IPS-18c (cell line): Measurements from ENCODE around the gene DAG1.

Experiments
- H3K4me3 ChIP-seq: 2 replicates; pipeline ENCODE4 v1.7.0; 2013; ENCODE audit warnings: low read depth, mild to moderate bottlenecking, low read length, moderate library complexity; ENCODE audit not compliant: insufficient read depth
- H3K9me3 ChIP-seq: one replicate; pipeline ENCODE4 v1.6.1; 2013; ENCODE audit warnings: mild to moderate bottlenecking, low read length, moderate library complexity; ENCODE audit not compliant: control insufficient read depth, insufficient read depth

Gene DAG1

DNA sequence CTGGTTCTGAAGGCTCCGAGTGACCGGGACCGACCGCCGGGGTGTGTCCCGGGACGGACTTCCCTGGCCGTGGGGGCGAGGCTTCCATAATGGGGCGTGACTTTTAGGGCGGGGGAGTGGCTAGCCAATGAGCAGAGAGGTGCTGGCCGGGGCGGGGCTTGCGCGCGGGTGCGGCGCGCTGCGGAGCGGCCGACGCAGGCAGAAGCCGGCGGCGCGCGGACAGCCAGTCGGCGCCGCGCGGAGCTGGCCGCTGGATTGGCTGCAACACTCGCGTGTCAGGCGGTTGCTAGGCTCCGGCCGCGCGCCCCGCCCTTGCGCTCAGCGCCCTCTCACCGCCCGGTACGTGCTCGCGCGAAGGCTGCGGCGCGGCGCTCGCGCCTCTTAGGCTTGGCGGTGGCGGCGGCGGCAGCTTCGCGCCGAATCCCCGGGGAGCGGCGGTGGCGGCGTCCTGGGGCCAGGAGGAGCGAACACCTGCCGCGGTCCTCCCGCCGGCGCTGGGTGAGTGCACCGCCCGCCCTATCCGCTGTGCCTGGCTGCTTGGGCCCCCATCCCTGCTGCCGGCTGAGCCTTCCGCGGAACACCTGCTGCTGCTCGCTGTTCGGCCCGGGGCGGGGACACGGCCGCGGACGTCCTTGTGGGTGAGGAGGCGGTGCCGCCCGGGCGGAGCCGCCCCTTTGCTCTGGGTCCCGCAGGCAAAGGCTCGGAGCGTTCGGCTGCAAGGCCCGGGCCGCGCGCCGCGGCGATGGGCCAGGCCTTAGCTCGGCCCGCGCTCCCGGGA lies at the start of gene DAG1:
TSS of gene DAG1 (plus strand) at position 332 of the 778 bp plus-strand sequence. CDS start 40,268 bp downstream, outside the sequence.
- Histone ChIP-seq H3K9me3 (no peaks in the 10 kb centered on the region), H3K4me3 (peak within 1 kb of the TSS; percentile 93)

DNA sequence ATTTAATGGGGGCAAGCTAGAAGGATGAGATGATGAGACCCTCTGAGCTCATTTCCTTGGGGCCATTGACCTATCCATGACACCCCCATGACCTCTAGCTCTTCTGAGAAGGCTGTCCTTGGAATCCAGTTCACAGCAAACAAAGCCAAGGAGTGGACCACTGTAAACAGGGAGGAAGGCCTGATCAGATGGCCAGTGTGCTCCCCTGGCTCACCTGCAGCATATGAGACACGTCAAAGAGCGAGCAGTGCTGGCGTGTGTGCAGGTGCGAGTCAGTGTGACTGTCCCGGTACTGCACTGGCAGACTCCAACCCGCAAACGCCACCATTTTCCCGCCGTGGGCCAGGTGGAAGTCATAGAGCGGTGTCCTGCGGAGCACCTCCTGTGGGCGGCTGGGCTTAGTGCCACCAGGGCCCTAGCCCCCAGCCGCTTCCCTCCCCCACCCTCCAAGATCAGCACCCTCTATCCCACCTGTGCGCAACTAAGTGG lies 48.1 kb upstream of the DAG1 start:
- H3K4me3 ChIP-seq, result peak overlapping the region; percentile 75

DNA sequence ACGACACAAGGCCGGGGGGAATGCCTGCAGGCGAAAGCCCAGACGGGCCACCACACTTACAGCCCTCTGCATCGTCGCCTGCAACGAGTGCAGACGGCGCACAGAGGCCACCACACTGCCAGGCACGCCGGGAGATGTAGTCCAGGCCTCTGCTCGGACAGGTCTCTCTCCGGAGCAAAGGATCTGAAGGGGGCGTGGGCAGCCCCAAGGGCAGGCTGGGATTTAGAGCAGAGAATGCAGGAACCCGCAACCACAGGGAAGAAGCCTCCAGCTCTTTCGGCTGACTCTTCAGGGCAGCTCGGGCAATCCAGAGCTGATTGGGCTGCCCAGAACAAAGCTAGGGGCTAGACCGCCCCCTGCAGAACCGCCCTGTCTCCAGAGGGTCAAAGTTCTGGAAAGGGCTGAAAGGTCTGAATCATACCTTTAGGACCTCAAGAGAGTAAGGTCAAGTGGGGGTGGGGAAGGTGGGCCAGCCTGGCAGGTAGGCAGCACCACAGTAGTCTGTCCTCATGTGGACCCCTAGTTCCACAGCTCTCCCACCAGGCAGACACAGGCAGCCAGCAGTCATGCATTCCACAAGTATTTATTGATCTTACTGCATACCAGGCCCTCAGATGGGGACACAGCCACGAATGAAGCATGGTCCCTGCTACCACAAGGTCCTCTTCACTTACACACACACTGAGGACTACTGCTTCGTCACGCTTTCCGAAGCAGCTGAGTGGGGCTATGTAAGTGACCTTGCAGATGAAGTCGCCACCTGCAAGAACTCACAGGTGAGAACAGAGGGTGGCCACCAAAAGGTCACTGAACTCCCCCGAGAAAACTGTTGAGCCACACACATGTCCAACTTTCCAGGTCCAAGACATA lies 47.5 kb upstream of the DAG1 start, which contains the start of gene AMT:
TSS of gene AMT (minus strand) at position 95 of the 870 bp plus-strand sequence. CDS start at position 72, 23 bp downstream.
- Histone ChIP-seq H3K9me3 (no peaks in the 10 kb centered on the region), H3K4me3 (peak within 1 kb of the TSS; percentile 75)

More for the DNA sequence above, 48.1 kb upstream of the DAG1 start:
- H3K9me3 ChIP-seq, result no peaks in the 10 kb centered on the region

DNA sequence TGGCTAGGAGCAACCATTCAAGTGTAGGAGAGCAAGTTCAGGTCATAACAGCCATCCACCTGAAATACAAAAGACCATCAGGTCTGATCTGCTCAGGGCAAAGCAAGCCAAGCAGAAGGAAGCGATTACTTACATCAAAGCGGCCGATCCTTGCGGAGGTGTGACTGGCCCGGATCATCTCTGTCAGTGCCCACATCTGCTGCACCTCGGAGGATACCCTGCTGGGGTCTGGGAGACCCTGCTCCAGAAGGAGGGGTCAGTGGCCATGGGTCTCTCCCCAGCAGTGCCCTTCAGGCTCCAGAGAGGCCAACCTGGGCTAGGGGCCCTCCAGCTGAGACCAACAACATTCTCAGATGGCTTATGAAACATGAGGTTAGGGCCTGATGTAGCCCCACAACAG lies 45.3 kb upstream of the DAG1 start:
- Histone ChIP-seq H3K4me3 (no peak overlapping the region), H3K9me3 (no peaks in the 10 kb centered on the region)

DNA sequence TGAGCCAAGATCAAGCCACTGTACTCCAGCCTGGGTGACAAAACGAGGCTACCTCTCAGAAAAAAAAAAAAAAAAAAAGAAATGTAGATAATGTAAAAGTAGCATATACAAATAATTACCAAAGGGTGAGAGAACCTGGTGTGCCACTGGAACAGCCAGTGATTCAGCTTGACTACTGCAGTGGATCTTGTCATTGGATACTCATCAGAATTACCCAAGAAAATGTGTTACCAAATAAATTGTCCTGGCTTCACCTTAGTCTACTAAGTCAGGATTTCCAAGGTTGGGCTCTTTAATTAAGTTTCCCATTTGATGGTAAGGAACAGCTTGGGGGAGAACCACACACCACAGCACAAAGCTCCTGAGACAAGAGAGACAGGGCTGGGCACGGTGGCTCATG lies 42.5 kb upstream of the DAG1 start:
- Histone ChIP-seq H3K4me3 (no peak overlapping the region), H3K9me3 (no peaks in the 10 kb centered on the region)

DNA sequence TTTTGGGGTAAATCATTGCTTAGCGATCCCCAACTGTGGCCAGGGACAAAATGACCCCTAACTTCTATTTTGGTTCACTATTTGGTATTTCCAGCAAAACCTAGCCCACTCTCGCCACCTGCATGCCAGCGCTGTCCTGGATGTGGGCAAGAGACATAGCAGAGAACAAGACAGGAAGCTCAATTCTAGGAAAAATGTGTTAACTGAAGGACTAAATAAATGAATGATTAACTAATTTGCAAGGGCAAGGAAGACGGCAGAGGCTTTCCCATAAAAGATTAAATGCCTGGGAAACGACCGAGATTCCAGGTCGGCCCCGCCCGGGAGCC lies 41.4 kb upstream of the DAG1 start:
- no peaks in the 10 kb centered on the region for H3K9me3 ChIP-seq
- H3K4me3 ChIP-seq, result peak overlapping the region; percentile 90

DNA sequence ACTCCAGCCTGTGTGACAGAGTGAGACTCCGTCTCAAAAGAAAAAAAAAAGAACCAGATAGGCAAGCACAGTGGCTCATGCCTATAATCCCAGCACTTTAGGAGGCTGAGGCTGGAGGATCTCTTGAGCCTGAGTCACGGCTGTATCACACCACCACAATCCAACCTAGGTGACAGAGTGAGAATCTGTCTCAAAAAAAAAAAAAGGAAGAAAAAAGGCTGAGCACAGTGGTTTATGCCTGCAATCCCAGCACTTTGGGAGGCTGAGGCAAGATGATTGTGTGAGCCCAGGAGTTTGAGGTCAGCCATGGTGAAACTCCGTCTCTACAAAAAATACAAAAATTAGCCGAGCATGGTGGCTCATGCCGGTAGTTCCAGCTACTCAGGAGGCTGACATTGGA lies 35.3 kb upstream of the DAG1 start:
- Histone ChIP-seq H3K4me3 (no peak overlapping the region), H3K9me3 (no peaks in the 10 kb centered on the region)

DNA sequence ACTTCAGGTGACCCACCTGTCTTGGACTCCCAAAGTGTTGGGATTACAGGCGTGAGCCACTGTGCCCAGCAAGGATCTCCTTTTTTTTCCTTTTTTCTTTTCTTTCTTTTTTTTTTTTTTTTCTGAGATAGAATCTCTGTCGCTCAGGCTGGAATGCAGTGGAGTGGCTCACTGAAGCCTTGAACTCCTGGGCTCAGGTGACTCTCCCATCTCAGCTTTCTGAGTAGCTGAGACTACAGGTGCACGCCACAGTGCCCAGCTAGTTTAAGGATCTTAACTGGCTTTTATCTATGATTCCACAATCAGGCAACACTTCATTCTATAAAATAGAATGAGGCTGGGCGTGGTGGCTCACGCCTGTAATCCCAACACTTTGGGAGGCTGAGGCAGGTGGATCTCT lies 24.7 kb upstream of the DAG1 start:
- H3K9me3 ChIP-seq, result no peaks in the 10 kb centered on the region
- H3K4me3 ChIP-seq, result no peak overlapping the region

DNA sequence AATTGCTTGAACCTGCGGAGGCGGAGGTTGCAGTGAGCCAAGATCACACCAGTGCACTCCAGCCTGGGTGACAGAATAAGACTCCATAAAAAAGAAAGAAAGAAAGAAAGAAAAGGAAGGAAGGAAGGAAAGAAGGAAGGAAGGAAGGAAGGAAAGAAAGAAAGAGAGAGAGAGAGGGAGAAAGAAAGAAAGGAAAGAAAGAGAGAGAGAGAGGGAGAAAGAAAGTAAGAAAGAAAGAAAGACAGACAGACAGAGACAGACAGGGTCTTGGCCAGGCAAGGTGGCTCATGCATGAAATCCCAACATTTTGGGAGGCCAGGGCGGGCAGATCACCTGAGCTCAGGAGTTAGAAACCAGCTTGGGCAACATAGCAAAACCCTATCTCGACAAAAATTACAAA lies 16.4 kb upstream of the DAG1 start:
- Histone ChIP-seq H3K4me3 (no peak overlapping the region), H3K9me3 (no peaks in the 10 kb centered on the region)

DNA sequence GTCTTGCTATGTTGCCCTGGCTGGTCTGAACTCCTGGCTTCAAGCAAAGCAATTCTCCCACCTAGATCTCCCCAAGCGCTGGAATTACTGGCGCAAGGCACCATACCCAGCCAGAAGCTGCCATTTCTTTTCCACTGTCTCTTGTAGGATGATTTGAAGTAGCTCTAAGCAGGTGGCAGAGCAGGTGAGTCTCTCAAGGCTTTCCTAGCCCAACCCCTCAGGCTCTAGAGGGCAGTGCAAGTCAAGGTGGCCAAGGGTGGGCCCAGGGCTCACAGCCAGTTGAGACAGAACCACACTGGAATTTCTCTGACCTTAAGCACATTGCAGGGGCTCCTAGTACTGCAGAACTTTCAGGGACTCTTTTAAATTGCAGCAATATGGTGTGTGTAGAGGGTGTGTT lies 15.6 kb upstream of the DAG1 start:
- H3K9me3 ChIP-seq, result no peaks in the 10 kb centered on the region
- H3K4me3 ChIP-seq, result no peak overlapping the region

DNA sequence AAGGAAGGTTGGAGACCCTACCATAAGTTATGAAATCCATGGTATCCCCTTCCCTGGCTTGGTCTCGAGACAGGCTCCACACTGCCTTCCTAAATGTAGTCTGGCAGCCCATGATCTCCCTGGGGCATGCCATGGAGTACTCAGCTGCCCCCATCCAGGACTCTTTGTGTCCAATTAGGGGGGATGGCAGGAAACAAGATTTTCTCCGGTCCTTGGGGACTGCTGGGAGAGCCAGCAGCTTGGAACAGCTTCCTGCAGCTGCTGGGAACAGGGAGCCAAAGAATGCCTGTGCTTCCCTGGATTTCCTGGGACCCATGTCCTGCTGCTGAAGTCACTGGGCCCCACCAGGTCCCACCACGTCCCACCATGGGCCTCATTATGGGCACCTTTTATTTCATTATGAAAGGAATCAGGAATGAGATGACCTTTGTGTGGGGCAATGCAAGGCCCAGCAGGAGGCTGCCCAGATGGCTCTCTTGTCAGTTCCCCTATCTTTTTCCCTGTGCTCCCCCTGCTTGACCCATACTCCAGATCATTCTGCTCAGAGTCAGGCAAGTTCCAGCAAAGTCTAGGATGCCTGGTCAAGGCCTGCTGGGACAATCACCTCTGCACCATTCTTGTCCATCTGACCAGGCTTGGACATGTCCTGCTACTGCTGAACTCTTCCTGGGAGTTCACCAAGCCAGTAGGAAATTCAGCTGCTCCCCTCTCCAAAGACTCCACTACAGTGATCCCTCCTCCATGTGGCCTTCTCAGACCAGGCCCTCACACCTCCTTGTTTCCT lies 15.0 kb upstream of the DAG1 start:
- Histone ChIP-seq H3K9me3 (no peaks in the 10 kb centered on the region), H3K4me3 (no peak overlapping the region)

DNA sequence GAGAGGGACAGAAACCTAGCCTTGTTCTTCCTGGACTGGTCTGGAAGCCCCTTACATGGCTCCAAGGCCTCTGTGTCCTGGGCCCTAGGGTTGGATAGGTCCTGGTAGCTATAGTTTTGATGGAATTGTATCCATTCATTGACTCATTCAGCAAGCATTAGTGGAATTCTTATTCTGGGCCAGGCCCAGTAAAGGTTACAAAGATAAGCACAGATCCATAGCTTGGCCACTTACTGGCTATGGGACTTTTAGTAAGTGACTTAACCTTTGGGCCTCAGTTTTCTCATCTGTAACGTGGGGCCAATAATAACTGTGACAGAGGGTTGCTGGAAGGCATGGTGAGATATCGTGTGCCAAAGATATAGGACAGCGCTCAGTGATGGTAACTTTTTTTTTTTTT lies 13.6 kb upstream of the DAG1 start:
- H3K9me3 ChIP-seq, result no peaks in the 10 kb centered on the region
- H3K4me3 ChIP-seq, result no peak overlapping the region

DNA sequence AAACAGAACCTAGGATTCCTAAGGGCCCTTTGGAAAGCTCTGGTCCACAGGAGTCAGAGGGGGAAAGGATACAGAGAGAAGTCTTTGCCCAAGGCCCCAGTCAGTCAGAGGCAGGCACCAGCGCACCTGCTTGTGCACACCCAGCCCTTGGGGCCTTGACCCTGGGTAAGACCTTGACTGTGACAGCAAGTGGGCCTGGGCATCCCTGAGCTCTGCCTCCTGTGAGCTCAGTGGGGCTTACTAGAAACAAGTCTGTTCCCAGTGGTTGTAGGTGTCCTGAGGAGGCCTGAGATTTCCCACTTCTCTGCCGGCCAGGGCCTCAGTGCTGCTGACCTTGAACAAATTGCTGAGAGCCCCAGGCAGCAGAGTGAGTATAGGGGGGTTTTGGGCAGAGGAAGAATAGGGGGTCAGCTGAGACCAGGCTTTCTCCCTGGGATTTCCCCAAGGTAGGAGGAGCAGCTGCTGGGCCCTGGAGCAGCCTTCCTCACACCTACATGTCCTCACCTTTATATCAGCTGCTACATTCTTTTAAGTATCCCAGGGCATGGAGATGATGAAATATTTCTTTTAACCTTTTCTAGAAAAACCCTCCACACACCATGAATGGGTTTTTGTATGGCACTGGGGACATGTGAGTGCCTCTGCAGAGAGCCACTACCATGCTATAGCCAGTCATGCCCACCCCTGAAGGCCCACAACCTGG lies 9.7 kb upstream of the DAG1 start:
- Histone ChIP-seq H3K9me3 (no peaks in the 10 kb centered on the region), H3K4me3 (no peak overlapping the region)

DNA sequence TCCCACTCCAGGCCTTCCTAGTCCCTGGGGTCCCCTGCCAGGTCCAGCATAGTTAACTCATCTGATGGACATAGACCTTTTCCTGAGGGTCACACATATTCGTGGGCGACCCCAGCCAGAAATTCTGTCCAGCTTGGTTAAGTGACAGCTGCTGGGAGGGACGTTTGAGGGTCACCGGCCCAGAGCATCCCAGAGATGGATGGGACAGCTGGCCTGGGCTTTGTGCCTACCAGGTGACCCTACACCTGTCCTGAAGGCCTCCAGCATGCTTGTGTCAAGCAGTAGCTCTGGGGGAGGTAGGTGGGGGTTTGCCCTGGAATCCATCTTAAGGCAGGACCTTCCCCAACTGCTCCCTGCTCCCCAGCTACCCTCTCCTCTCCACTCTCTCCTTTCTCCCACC lies 9.1 kb upstream of the DAG1 start:
- Histone ChIP-seq H3K4me3 (no peak overlapping the region), H3K9me3 (no peaks in the 10 kb centered on the region)

DNA sequence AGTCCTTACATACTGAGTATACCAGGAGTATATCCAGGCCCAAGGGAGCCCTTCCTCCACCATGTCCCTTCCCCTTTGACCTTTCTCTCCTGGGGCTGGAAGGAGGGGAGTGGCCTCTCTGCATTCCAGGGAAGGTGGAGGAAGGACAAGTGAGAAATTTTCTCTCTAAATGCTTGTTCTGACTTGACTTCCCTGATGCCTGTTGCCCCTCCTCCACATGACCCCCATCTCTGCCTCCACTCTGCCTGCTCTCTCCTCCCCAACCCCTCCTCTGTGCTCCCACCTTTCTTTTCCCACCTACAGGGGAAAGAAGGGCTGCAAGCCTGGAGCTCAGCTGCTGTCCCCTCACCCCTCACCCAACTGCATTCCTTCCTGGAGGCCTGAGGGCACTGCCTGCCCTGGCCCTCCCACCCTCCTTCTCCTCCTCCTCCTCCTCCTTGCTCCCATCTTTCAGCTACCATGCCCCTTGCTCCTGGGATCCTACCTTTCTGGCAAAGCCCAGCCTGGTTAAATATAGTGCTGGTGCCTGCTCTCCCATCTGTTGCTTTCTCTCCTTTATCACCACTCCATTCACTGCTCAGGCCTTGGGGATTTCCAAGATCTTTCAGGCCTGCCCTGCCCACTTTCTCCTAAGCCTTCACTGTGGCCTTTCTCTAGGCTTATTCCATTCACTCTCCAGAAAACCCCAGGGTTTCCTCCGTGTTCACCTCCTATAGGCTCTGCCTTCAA lies 8.5 kb upstream of the DAG1 start:
- no peaks in the 10 kb centered on the region for H3K9me3 ChIP-seq
- H3K4me3 ChIP-seq, result no peak overlapping the region

DNA sequence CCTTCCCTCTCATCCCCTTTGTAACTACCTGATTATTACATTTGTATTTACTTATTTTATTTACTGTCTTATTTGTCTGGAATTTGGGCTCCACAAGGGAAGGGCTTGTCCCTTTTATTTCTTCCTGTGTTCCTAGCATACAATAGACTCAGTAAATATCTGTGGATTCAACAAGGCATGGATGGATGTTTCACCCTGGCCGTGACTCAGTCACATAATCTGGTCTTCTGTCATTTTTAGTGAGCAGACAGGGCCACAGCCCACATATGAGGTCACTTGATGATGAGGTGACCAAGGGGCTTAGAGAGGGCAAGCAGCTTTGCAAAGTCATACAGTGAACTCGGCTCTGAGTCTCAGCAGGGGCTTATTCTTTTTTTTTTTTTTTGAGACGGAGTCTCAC lies 7.8 kb upstream of the DAG1 start:
- no peak overlapping the region for H3K4me3 ChIP-seq
- H3K9me3 ChIP-seq, result no peaks in the 10 kb centered on the region
